Measurements from ENCODE around the gene RFPL3.
"Not testable (repeated sequence)": the region's sequence is repeated elsewhere in the genome, so short reads cannot be mapped to it uniquely, and the experiment has no call there.

The RFPL3 gene

DNA sequence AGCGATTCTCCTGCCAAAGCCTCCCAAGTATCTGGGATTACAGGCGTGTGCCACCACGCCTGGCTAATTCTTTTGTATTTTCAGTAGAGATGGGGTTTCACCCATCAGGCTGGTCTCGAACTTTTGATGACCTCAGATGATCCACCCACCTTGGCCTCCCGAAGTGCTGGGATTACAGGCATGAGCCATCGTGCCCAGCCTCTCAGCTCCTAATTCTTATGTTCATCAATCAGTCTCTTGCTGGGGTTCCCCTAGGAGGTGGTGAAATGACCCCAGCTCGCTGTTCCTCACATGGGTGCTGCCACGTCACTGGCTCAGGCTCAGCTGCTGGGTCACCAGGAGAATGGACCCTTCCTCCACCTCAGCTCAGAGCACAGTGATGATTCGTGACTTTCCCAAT lies at the start of gene RFPL3:
Gene RFPL3 (plus strand): TSS at position 301 of the 400 bp plus-strand sequence. CDS start 205 bp downstream, outside the sequence.
- DNase-seq, result not testable (repeated sequence)

GRCh38 chr22:32308191-32308590 lies 49.5 kb upstream of the RFPL3 start:
- DNase-seq, result no peak

- no peak for DNase-seq
Observed at GRCh38 chr22:32308934-32309333, 48.7 kb upstream of the RFPL3 start.

GRCh38 chr22:32309585-32310251 lies 47.9 kb upstream of the RFPL3 start:
- DNase-seq, result no peak

DNA sequence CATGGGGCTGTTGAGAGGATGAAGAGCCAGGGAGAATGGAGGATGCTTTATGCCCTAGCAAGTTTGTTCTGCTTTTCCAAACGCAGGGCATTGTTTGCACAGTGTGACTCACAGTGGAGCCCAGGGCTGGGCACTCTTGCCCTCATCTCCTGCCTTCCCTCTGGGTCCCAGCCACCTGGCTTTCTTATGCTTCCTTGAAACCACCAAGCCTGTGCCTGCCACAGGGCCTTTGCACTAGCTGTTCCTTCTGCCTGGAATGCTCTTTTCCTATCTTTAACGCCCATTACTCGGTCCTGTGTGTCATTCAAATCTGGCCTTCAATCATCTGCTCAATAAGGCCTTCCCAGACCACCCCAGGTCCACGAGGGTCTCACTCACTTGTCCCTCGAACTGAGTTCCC lies 46.9 kb upstream of the RFPL3 start:
- DNase-seq, result no peak

- DNase-seq, result no peak
Observed at GRCh38 chr22:32311551-32312071, 46.1 kb upstream of the RFPL3 start.

GRCh38 chr22:32312748-32313147 lies 44.9 kb upstream of the RFPL3 start:
- DNase-seq, result no peak

DNA sequence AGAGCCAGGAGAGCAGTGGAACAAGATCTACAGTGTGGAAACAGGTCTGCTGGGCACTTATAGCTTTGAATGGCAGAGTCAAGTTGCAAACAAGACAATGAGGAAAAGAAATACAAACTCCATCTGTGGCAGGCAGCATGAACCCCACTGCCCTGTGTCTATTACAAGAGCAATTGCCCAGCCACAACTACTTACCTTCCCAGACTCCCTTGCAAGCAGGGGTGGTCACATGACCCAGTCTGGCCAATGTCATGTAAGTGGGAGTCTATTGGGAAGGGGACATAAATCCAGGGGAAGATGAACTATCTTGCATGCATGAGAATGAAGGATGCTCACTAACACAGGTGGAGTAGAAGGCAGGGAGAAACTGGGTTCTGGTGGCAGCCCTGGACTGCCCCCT lies 44.1 kb upstream of the RFPL3 start:
- no peak for DNase-seq

DNA sequence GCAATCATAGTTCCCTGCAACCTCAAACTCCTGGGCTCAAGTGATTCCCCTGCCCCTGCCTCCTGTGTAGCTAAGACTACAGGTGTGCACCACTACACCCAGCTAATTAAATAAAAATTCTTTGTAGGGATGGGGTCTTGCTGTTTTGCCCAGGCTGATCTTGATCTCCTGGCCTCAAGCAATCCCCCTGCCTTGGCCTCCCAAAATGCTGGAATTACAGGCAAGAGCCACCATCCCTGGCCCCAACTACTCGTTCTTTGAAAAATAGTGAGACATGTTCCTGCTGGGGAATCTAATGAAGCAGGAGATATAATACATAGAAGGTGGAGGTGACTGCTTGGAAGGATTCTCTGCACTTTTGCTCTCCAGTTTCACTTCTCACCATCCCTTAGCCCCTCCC lies 40.1 kb upstream of the RFPL3 start:
- no peak for DNase-seq

DNA sequence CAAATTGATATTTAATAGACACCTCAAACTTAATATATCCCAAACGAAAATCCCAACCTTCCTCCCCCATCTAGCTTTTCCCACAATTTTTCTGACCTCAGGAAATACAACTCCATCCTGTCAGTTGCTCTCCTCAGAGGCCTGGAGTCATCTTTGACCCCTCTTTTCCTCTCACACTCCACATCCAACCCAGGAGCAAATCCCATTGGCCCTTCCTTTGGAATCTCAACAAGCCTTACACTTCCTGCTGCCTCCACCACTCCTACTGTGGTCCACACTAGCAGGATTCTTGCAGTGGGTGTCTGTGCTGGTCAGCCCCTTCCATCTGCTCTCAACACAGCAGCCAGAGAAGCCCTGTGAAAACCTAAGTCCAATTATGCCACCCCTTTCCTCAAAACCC lies 39.3 kb upstream of the RFPL3 start:
- no peak for DNase-seq

DNA sequence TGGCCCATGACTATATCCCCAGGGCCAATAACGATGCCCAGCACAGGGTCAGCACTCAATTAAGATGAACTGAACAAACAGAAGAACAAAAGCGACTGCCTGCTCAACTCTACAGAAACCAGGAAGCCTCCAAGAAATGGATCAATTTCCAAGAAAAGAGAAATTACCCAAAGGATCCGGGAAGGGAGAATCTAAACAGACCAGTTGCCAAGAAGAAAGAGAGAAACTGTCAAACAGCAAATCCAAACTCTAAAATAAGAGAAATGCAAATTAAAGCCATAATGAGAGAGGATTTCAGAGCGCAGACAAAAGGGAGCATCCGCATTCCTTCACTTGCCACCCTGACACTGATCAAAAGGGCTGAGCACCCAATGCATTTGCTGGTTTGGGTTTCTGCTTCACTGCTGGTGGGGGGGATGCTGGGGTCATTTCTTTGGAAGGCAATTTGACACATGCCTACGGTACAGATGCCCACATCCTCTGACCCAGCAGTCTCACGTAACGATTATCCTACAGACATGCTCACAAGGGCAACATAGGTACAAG lies 37.7 kb upstream of the RFPL3 start:
- no peak for DNase-seq

GRCh38 chr22:32322986-32323385 lies 34.7 kb upstream of the RFPL3 start:
- no peak for DNase-seq

- no peak for DNase-seq
Observed at GRCh38 chr22:32323513-32324164, 34.0 kb upstream of the RFPL3 start.

- no peak for DNase-seq
Observed at GRCh38 chr22:32324505-32325415, 32.9 kb upstream of the RFPL3 start.

DNA sequence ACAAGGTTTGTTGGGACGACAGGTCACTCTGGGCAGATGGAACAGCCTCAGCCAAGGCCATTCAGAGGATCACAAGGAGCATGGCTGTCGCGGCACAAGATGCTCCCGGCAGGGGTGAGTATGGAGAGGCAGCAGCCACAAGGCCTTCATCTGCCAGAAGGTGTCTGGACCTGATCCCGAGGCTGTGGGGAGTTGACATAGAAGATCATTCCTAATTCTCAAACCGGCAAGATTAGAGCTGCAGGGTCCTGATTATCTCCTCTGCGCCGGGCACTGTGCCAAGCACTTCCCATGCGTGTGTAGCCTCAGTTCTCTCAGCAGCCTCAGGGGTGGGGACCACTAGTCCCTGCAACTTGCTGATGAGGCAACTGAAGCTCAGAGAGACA lies 32.3 kb upstream of the RFPL3 start:
- no peak for DNase-seq

- DNase-seq, result no peak
Observed at GRCh38 chr22:32325811-32326237, 31.8 kb upstream of the RFPL3 start.

- DNase-seq, result no peak
Observed at GRCh38 chr22:32326647-32327046, 31.0 kb upstream of the RFPL3 start.

DNA sequence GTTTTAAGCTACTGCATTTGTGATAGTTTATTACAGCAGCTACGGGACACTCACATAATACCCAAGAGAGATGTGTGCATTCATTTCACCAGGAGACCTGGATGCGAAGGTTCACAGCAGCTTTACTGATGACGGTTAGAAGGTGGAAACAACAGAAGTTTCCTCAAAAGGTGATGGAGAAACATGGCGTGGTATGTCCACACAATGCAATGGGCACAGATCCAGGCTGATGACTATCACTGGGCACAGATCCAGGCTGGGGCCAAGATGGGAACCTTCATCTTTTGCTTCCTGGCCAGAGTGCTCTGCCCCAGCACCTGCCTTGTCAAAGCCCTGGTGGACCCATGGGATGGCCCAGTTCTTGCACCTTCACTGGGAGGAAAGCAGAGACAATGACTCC lies 30.6 kb upstream of the RFPL3 start:
- no peak for DNase-seq

DNA sequence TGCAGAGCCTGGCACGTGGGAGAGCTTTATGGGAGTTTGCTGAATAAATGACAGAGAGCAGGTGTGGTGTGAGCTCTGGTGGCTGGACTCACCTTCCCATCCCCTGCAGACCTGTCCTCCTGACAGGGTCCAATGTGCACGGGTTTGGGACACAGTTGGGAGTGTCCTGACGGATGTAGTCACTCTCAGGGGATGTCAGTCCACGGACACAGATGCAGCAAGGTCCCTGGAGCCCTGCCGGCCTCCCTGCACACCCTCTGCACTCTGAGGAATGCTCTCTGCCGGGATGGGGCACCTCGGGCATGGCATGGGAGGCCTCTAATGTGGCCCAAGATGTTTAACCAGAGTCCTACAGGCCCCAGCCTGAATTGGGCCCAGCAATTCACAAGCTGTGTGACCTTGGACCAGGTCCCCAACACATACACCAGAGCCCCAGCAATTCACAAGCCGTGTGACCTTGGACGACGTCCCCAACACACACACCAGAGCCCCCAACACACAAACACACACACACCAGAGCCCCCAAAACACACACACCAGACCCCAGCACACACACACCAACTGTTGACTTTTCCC lies 30.0 kb upstream of the RFPL3 start:
- DNase-seq, result no peak

DNA sequence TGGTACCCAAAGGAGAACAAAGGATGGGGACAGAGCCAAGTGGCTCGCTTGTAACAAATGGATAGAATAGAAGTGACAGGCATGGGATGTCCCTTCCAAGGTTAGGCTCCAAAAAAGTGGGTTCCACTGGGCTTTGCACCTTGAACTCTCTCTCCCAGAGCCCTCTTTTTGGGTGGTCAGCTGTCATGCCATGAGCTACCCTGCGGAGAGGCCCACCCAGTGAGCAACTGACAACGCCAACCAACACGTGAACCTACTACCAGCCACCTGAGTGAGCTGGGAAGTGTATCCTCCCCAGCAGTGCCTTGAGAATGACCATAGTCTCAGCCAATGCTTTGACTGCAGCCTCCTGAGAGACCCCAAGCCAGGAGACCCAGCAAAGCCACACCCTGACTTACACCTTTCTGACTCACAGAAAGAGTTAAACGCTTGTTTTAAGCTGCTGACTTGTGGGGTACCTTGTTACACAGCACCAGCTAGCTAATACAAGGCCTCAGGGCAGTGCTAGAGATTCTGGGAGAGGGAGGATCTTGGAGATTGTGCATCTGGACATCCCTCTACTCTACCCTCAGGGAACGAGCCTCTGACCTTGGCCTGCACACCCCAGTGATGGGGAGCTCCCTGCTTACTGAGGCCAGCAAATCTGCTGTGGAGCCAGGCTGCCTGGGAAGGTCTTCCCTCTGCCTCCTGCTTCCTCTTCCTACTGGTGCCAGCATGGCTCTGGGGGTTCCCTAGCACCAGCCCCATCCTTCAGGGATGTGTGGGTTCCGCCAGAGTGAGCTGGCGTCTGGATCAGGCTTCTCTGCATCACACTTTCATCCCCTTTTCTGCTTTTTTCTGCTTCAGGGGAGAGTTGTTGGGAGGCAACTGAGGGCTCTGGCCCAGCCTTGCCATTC lies 29.1 kb upstream of the RFPL3 start:
- no peak for DNase-seq

- no peak for DNase-seq
Observed at GRCh38 chr22:32329202-32329645, 28.4 kb upstream of the RFPL3 start.
